ENCODE measurements around the gene MT1G. TPM values are rescaled to one million over a fixed set of nuclear protein-coding genes. Genes with fewer than 3 reads are reported as not detected.
"Not testable (repeated sequence)": the region's sequence is repeated elsewhere in the genome, so short reads cannot be mapped to it uniquely, and the experiment has no call there.

The MT1G gene
- total RNA-seq, 1 donor, result not detected

- no peak overlapping the region for H3K4me3 ChIP-seq (ENCODE audit: low read depth, low read length)
- no peak for DNase-seq (ENCODE audit: low read depth)
- TF ChIP-seq CTCF (IDR thresholded peaks at IDR 0.05; ENCODE audit: insufficient read depth, low read length), result no peak
Observed at GRCh38 chr16:56670620-56670934, 2.7 kb upstream of the MT1G start.

- no peak overlapping the region for H3K4me3 ChIP-seq (ENCODE audit: low read depth, low read length)
- no peak for DNase-seq (ENCODE audit: low read depth)
Observed at GRCh38 chr16:56669840-56670619, 2.2 kb upstream of the MT1G start.

GRCh38 chr16:56669005-56669839 is 1.4 kb upstream of the MT1G start, which contains the start of gene MT1H:
Gene MT1H, plus strand, starts transcription at chr16:56669814. Its CDS starts 71 bp downstream, at chr16:56669885.
- TF ChIP-seq CTCF (IDR thresholded peaks at IDR 0.05; ENCODE audit: insufficient read depth, low read length), result no peak
- H3K4me3 ChIP-seq (ENCODE audit: low read depth, low read length), result no peak within 1 kb of the TSS
- DNase-seq (ENCODE audit: low read depth), result no peak

More at GRCh38 chr16:56669840-56670619, 2.2 kb upstream of the MT1G start:
- TF ChIP-seq CTCF (IDR thresholded peaks at IDR 0.05; ENCODE audit: insufficient read depth, low read length), result no peak

- not testable (repeated sequence) for H3K4me3 ChIP-seq (ENCODE audit: low read depth, low read length); DNase-seq (ENCODE audit: low read depth)
Observed at GRCh38 chr16:56665286-56666261, 2.3 kb downstream of the MT1G start.

- TF ChIP-seq CTCF (IDR thresholded peaks at IDR 0.05; ENCODE audit: insufficient read depth, low read length), result no peak
- no peak overlapping the region for H3K4me3 ChIP-seq (ENCODE audit: low read depth, low read length)
- DNase-seq (ENCODE audit: low read depth), result no peak
Observed at GRCh38 chr16:56664506-56664905, 3.4 kb downstream of the MT1G start.

- no peak for TF ChIP-seq CTCF (IDR thresholded peaks at IDR 0.05; ENCODE audit: insufficient read depth, low read length)
- no peak for DNase-seq (ENCODE audit: low read depth)
- no peak overlapping the region for H3K4me3 ChIP-seq (ENCODE audit: low read depth, low read length)
Observed at GRCh38 chr16:56662357-56663354, 5.2 kb downstream of the MT1G start.

Data from fibroblast of the aortic adventitia (primary cell).